T47D (cell line): Measurements from ENCODE around the gene NME4.

Experiments
- DNase-seq, 2 experiments: peaks; one replicate each; pipeline versions ENCODE4 v3.0.0 to v3.0.0-alpha.2; 2011 to 2012; ENCODE audit warnings: low read depth in 1 of 2, low spot score in 1 of 2
- JUND ChIP-seq: IDR thresholded peaks from 2 replicates; pipeline ENCODE4 v1.6.1; 2012; ENCODE audit warnings: low read depth
- in situ Hi-C: cut with HindIII; loops from 2 replicates; pipeline ENCODE4 v1.10.0; 2016; ENCODE audit warnings: low sequenced_read_pairs, low pct_unique_long_range_greater_than_20kb

NME4 gene

GRCh38 chr16:367333-367903 is 29.6 kb upstream of the NME4 start:
- TF ChIP-seq JUND: no peak
- in situ Hi-C loops: no loop called here
- no peak for DNase-seq

GRCh38 chr16:368388-369158 is 28.4 kb upstream of the NME4 start:
- TF ChIP-seq JUND: no peak
- in situ Hi-C loops: no loop called here
- no peak for DNase-seq

- TF ChIP-seq JUND: no peak
Observed at GRCh38 chr16:369275-369865, 27.6 kb upstream of the NME4 start.

GRCh38 chr16:369866-370436 is 27.0 kb upstream of the NME4 start:
- DNase-seq: no peak

More at GRCh38 chr16:369275-369865, 27.6 kb upstream of the NME4 start:
- in situ Hi-C loops: no loop called here
- no peak for DNase-seq

GRCh38 chr16:370443-370842 is 26.6 kb upstream of the NME4 start, which contains the start of gene MRPL28:
Gene MRPL28 (minus strand): TSS chr16:370538. CDS start chr16:370218, 320 bp downstream.
- DNase-seq: peak; percentile 95 to 96
- no peak for TF ChIP-seq JUND
- in situ Hi-C loops: no loop called here

More at GRCh38 chr16:369866-370436, 27.0 kb upstream of the NME4 start:
- no peak for TF ChIP-seq JUND
- in situ Hi-C loops: no loop called here

- no peak for TF ChIP-seq JUND
- in situ Hi-C loops: no loop called here
- no peak for DNase-seq
Observed at GRCh38 chr16:370979-371514, 26.0 kb upstream of the NME4 start.

GRCh38 chr16:371515-372301 is 25.3 kb upstream of the NME4 start:
- no peak for DNase-seq
- no peak for TF ChIP-seq JUND
- in situ Hi-C loops: no loop called here

GRCh38 chr16:372302-372983 is 24.6 kb upstream of the NME4 start:
- in situ Hi-C loops: no loop called here
- TF ChIP-seq JUND: no peak
- DNase-seq: no peak

- in situ Hi-C loops: no loop called here
- TF ChIP-seq JUND: no peak
- no peak for DNase-seq
Observed at GRCh38 chr16:373020-373598, 23.9 kb upstream of the NME4 start.

- in situ Hi-C loops: no loop called here
- TF ChIP-seq JUND: no peak
- DNase-seq: no peak
Observed at GRCh38 chr16:373848-374615, 23.0 kb upstream of the NME4 start.

GRCh38 chr16:374616-374926 is 22.4 kb upstream of the NME4 start:
- DNase-seq: no peak
- in situ Hi-C loops: no loop called here
- TF ChIP-seq JUND: no peak
